AG04449 (cell line): ENCODE results near the gene ZDBF2.
"Not testable (repeated sequence)": the region's sequence is repeated elsewhere in the genome, so short reads cannot be mapped to it uniquely, and the experiment has no call there.

ENCODE experiments used
- CTCF ChIA-PET: fragments of 350-600 bp; formaldehyde crosslinking; extraction: SDS; loops from one replicate; lab custom pipeline; 2021; ENCODE audit warnings: antibody characterized with exemption; lab: Yijun Ruan, JAX
- POLR2A ChIA-PET: fragments of 400-600, 350-600 bp; formaldehyde crosslinking; extraction: SDS; loops from one replicate; lab custom pipeline; 2020; ENCODE audit warnings: antibody characterized with exemption, inconsistent platforms; lab: Yijun Ruan, JAX
- DNase-seq: peaks from one replicate; pipeline ENCODE4 v3.0.0-alpha.2; 2010; ENCODE audit warnings: low read depth, low spot score
- H3K4me3 ChIP-seq: 2 replicates; pipeline ENCODE4 v1.5.1; 2011; ENCODE audit warnings: low read depth, mild to moderate bottlenecking, control low read depth, low read length
- CTCF ChIP-seq: IDR thresholded peaks from one replicate; pipeline ENCODE4 v1.5.1; 2011; ENCODE audit warnings: mild to moderate bottlenecking, moderate library complexity, low read length, control low read depth, inconsistent platforms; ENCODE audit not compliant: insufficient read depth; ENCODE audit errors: missing control alignments

Gene ZDBF2

GRCh38 chr2:206353685-206354084, 79.2 kb downstream of the ZDBF2 start:
- POLR2A ChIA-PET: no interaction called here
- no peak for TF ChIP-seq CTCF
- no peak overlapping the region for H3K4me3 ChIP-seq
- CTCF ChIA-PET: no interaction called here
- DNase-seq: no peak

- no peak for DNase-seq
- TF ChIP-seq CTCF: no peak
- CTCF ChIA-PET: interaction anchor here (1.0 kb wide), 1 partner anchor 203 kb away, joined by 3 read pairs; no protein-coding TSS in a partner anchor
- H3K4me3 ChIP-seq: no peak overlapping the region
- POLR2A ChIA-PET: no interaction called here
Observed at GRCh38 chr2:206354129-206354528, 79.7 kb downstream of the ZDBF2 start.

GRCh38 chr2:206356840-206357239, 82.4 kb downstream of the ZDBF2 start:
- DNase-seq, POLR2A ChIA-PET, CTCF ChIA-PET, H3K4me3 ChIP-seq: not testable (repeated sequence)

- POLR2A ChIA-PET, CTCF ChIA-PET, H3K4me3 ChIP-seq, DNase-seq: not testable (repeated sequence)
Observed at GRCh38 chr2:206360840-206361239, 86.4 kb downstream of the ZDBF2 start.

GRCh38 chr2:206361407-206362045, 87.1 kb downstream of the ZDBF2 start:
- POLR2A ChIA-PET: no interaction called here
- no peak for DNase-seq
- CTCF ChIA-PET: no interaction called here
- no peak for TF ChIP-seq CTCF
- H3K4me3 ChIP-seq: no peak overlapping the region
